Epithelial cell of proximal tubule (primary cell): Measurements from ENCODE around the gene PIGQ. TPM values are rescaled to one million over a fixed set of nuclear protein-coding genes. Genes with fewer than 3 reads are reported as not detected.
A peak's percentile ranks its signal among the peaks of the same experiment; 100 is the strongest.
"Not testable (repeated sequence)": the region's sequence is repeated elsewhere in the genome, so short reads cannot be mapped to it uniquely, and the experiment has no call there.

ENCODE experiments used
- DNase-seq: peaks from one replicate; pipeline ENCODE4 v3.0.0-alpha.2; 2011; ENCODE audit warnings: low read depth
- H3K4me3 ChIP-seq: 2 replicates; pipeline ENCODE4 v1.5.1; 2011; ENCODE audit warnings: low read depth, mild to moderate bottlenecking, low read length
- CTCF ChIP-seq: conservative IDR thresholded peaks from 2 replicates; pipeline ENCODE4 v1.5.1; 2012; ENCODE audit warnings: low read depth, mild to moderate bottlenecking, low read length
- total RNA-seq: library from RNA; depleted of rRNA; stranded (reverse); fragments of >200 nt; gene quantifications from 2 replicates; pipeline ENCODE4 v1.2.3, GENCODE V29; 2015

The PIGQ gene
- total RNA-seq, 1 donor from 2014 or later: 60.9 TPM

DNA sequence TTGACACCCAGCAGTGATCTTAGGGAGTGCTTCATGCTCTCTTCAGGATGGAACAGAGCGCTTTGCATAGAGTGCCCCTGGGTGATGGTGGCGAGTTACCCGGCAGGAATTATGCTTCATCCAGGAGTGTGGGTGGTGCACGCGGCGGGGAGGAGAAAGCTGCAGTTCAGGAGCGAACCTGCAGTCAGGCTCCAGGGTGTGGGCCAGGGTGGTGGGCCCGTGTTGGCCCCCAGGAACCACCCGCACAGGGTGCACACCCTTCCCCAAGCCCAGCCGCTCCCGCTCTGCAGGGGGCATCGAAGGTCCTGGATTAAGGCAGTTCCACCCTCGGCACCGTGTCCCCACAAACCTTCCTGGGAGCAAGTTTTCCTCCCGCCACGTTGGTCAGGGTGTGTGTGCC is 24.0 kb downstream of the PIGQ start:
- no peak overlapping the region for H3K4me3 ChIP-seq
- DNase-seq: no peak

GRCh38 chr16:595094-595528 is 25.3 kb downstream of the PIGQ start:
- DNase-seq: no peak
- H3K4me3 ChIP-seq: no peak overlapping the region
- TF ChIP-seq CTCF: no peak

More for the DNA sequence above, 24.0 kb downstream of the PIGQ start:
- TF ChIP-seq CTCF: no peak

- DNase-seq: no peak
- TF ChIP-seq CTCF: no peak
- H3K4me3 ChIP-seq: no peak overlapping the region
Observed at GRCh38 chr16:595942-596735, 26.4 kb downstream of the PIGQ start.

- no peak for DNase-seq
- TF ChIP-seq CTCF: no peak
- H3K4me3 ChIP-seq: no peak overlapping the region
Observed at GRCh38 chr16:596736-597060, 26.9 kb downstream of the PIGQ start.

- not testable (repeated sequence) for DNase-seq, H3K4me3 ChIP-seq
Observed at GRCh38 chr16:597655-598054, 27.9 kb downstream of the PIGQ start.

DNA sequence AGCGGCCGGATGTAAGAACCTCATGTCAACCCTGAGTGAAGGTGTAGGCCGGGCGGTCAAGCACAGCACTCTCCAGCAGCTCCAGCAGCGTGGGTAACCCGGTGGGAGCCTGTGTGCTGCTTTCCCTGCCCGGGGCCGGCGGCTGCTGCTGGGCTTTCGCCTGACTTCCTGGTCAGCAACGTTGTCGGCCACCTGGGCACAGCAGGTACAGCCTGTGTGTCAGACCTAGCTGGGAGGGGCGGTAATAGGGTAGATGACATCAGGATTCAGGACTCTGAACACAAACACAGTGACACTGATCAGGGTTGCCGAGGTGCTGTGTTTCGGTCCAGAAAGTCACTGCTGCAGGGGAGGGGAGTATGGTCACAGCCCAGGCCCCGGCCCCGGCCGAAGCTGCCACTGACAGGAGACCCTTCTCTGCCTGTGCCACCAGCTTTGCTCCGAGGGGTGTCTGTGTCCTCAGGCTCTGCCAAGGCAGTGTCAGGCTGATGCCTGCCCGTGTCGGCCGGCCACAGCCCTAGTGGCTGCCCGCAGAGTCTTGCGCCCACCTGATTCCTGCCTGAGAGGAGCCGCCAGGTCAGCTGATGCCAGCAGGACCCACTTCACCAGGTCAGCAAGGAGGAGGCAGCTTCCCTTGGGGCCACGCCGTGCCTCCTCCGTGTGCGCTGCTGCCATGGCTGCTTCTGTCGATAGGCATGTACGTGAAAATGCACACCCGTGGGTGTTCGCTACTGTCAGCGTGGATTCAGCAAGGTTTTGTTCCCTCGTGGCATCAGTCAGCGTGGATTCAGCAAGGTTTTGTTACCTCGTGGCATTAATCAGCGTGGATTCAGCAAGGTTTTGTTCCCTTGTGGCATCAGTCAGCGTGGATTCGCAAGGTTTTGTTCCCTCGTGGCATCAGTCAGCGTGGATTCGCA is 29.3 kb downstream of the PIGQ start:
- no peak for DNase-seq
- H3K4me3 ChIP-seq: no peak overlapping the region
- TF ChIP-seq CTCF: no peak

DNA sequence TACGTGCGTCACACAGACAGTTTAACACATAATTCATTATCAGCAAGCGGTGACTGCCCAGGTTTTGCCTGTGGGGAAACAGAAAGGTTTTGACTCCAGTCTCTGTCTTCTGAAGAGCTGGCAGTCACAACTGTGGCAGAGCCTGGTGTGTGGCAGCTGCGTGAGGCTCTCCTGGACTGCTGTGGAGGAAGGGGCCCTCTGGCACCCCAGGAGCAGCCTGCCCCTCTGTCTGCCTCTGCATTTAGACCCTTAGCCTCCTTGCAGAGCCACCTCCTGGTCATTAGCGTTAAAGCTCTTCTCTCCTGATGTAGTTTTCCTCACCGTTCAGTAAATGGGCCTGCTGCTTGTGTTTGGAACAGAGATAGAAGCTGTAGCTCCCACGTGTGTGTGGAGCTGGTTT is 31.0 kb downstream of the PIGQ start:
- TF ChIP-seq CTCF: peak; percentile 44
- no peak overlapping the region for H3K4me3 ChIP-seq
- DNase-seq: no peak
